Naive thymus-derived CD8-positive, alpha-beta T cell (primary cell): Measurements from ENCODE around the gene UBL5. TPM values are rescaled to one million over a fixed set of nuclear protein-coding genes. Genes with fewer than 3 reads are reported as not detected.

Source experiments
- ATAC-seq, 2 donors: fragments of 150-1000 bp; cut with Tn5 transposase in 1 of 2; sonication (Bioruptor Pico), chemical (Tn5 transposase) in 1 of 2; 1 replicate in 1 of 2; 2 replicates in 1 of 2; pipeline ENCODE4 v1.10.0; 2021; ENCODE audit warnings: mild to moderate bottlenecking in 2 of 2, moderate library complexity in 2 of 2
- POLR2A ChIA-PET: fragments of 350-600 bp; sonication (Branson Sonifier 250); formaldehyde crosslinking; loops from one replicate; lab custom pipeline; 2021; ENCODE audit warnings: antibody characterized with exemption; lab: Charles Lee
- DNase-seq, 10 donors: peaks; one replicate each; pipeline versions ENCODE4 v3.0.0 to v3.0.0-alpha.2; 2020 to 2022
- H3K27ac Mint-ChIP-seq, 10 donors: one replicate each; pipeline ENCODE4 v1.8.0; 2020 to 2022; ENCODE audit warnings: mild to moderate bottlenecking in 10 of 10, mixed read lengths in 10 of 10, moderate library complexity in 4 of 10, inconsistent platforms in 1 of 10
- H3K27me3 Mint-ChIP-seq, 5 donors: one replicate each; pipeline ENCODE4 v1.8.0; 2021 to 2022; ENCODE audit warnings: mixed read lengths in 5 of 5
- H3K36me3 Mint-ChIP-seq, 3 donors: one replicate each; pipeline ENCODE4 v1.8.0; 2020 to 2022; ENCODE audit warnings: mixed read lengths in 3 of 3, mild to moderate bottlenecking in 2 of 3, inconsistent platforms in 1 of 3
- H3K4me1 Mint-ChIP-seq, 4 donors: one replicate each; pipeline ENCODE4 v1.8.0; 2021 to 2022; ENCODE audit warnings: mixed read lengths in 4 of 4
- H3K4me3 Mint-ChIP-seq, 10 donors: one replicate each; pipeline ENCODE4 v1.8.0; 2020 to 2022; ENCODE audit warnings: mild to moderate bottlenecking in 10 of 10, mixed read lengths in 10 of 10, moderate library complexity in 6 of 10, inconsistent platforms in 1 of 10
- H3K9me3 Mint-ChIP-seq, 9 donors: one replicate each; pipeline ENCODE4 v1.8.0; 2020 to 2022; ENCODE audit warnings: mixed read lengths in 9 of 9, mild to moderate bottlenecking in 3 of 9, inconsistent platforms in 1 of 9, moderate library complexity in 1 of 9
- polyA plus RNA-seq, 3 donors: library from polyadenylated mRNA; unstranded; fragments of 300-500 nt; fragmentation: Illumina TruSeq; gene quantifications; one replicate each; pipeline ENCODE4 v1.2.3, GENCODE V29; 2021
- total RNA-seq, 8 experiments: library from RNA in 2 of 8; stranded (reverse) in 2 of 8; gene quantifications; one replicate each; pipeline ENCODE4 v1.2.3 and lab custom pipeline; 2021 to 2026

The UBL5 gene
- total and polyA plus RNA-seq, 5 experiments from 2014 or later, result 222 to 819 (median 694) TPM

- DNase-seq (no peak), ATAC-seq (no peak)
- Mint-ChIP-seq H3K27ac (peak overlapping the region in 1 of 10 donors; percentile 55), H3K27me3 (no peaks in the 10 kb centered on the region), H3K9me3 (no peaks in the 10 kb centered on the region), H3K36me3 (peaks cover 0 to 4% (median 0%) of the 10 kb centered on the region in 3 donors), H3K4me3 (no peak overlapping the region), H3K4me1 (peaks cover 0 to 4% (median under 1%) of the 10 kb centered on the region in 4 donors)
- POLR2A ChIA-PET, result interaction anchor here (0.6 kb wide), 1 partner anchor 17 kb away, joined by 3 read pairs; no protein-coding TSS in a partner anchor
These were observed 47.4 kb downstream of the UBL5 start for GRCh38 chr19:9875031-9875627.

- Mint-ChIP-seq H3K9me3 (no peaks in the 10 kb centered on the region), H3K27me3 (no peaks in the 10 kb centered on the region), H3K27ac (peak overlapping the region in 2 of 10 donors; percentile 14 to 55), H3K36me3 (no peaks in the 10 kb centered on the region), H3K4me3 (no peak overlapping the region), H3K4me1 (peaks cover 0 to 3% (median under 1%) of the 10 kb centered on the region in 4 donors)
- ATAC-seq, result no peak
- POLR2A ChIA-PET, result no interaction called here
- no peak for DNase-seq
These were observed 48.1 kb downstream of the UBL5 start for GRCh38 chr19:9875796-9876195.

GRCh38 chr19:9877780-9878510, 50.2 kb downstream of the UBL5 start:
- Mint-ChIP-seq H3K36me3 (no peaks in the 10 kb centered on the region), H3K4me1 (peaks cover 0 to 1% (median 0%) of the 10 kb centered on the region in 4 donors), H3K9me3 (no peaks in the 10 kb centered on the region), H3K27ac (no peak overlapping the region), H3K4me3 (no peak overlapping the region), H3K27me3 (no peaks in the 10 kb centered on the region)
- DNase-seq (no peak), ATAC-seq (no peak)
- POLR2A ChIA-PET, result interaction anchor here (0.7 kb wide), 1 partner anchor 42 kb away, joined by 3 read pairs; no protein-coding TSS in a partner anchor

- POLR2A ChIA-PET, result no interaction called here
- Mint-ChIP-seq H3K4me3 (no peak overlapping the region), H3K27ac (peak overlapping the region in 1 of 10 donors; percentile 65), H3K4me1 (peaks cover 0 to 1% (median 0%) of the 10 kb centered on the region in 4 donors), H3K9me3 (no peaks in the 10 kb centered on the region), H3K36me3 (no peaks in the 10 kb centered on the region), H3K27me3 (no peaks in the 10 kb centered on the region)
- ATAC-seq, result no peak
- DNase-seq, result no peak
These were observed 50.9 kb downstream of the UBL5 start for GRCh38 chr19:9878511-9879196.

Other genes starting within 250 kb of the UBL5 start
- gene ZNF121, start 243.4 kb upstream of the UBL5 start, total RNA-seq, result 10 to 100 TPM; 63.0 to 66.0 TPM
- 1 to 10 TPM; 1.9 to 3.7 (median 3.5) TPM for gene ZNF121, start 243.4 kb upstream of the UBL5 start, polyA plus RNA-seq
- 10 to 100 TPM; 77.1 to 78.4 TPM for gene ZNF561, start 206.7 kb upstream of the UBL5 start, total RNA-seq
- 10 to 100 TPM; 12.2 to 16.3 (median 14.7) TPM for gene ZNF561, start 206.7 kb upstream of the UBL5 start, polyA plus RNA-seq
- 10 to 100 TPM; 27.0 to 29.5 TPM for gene ZNF562, start 152.8 kb upstream of the UBL5 start, total RNA-seq
- 1 to 10 TPM; 1.6 to 4.8 (median 2.5) TPM for gene ZNF562, start 152.8 kb upstream of the UBL5 start, polyA plus RNA-seq
- gene ZNF846, start 59.2 kb upstream of the UBL5 start, total RNA-seq, result 10 to 100 TPM; 29.5 to 34.0 TPM
- gene ZNF846, start 59.2 kb upstream of the UBL5 start, polyA plus RNA-seq, result 10 to 100 TPM in 1 of 3 donors, 1 to 10 TPM in 2; 6.0 to 10.6 (median 9.5) TPM
- 10 to 100 TPM; 38.0 to 42.1 TPM for gene FBXL12, start 8.8 kb upstream of the UBL5 start, total RNA-seq
- gene FBXL12, start 8.8 kb upstream of the UBL5 start, polyA plus RNA-seq, result 10 to 100 TPM in 1 of 3 donors, 1 to 10 TPM in 2; 8.3 to 15.6 (median 8.5) TPM
- 10 to 100 TPM; 63.3 to 65.6 TPM for gene PIN1, start 7.4 kb downstream of the UBL5 start, total RNA-seq
- gene PIN1, start 7.4 kb downstream of the UBL5 start, polyA plus RNA-seq, result 100 to 1,000 TPM in 1 of 3 donors, 10 to 100 TPM in 2; 85.3 to 126 (median 95.8) TPM
- 10 to 100 TPM; 14.5 to 14.8 TPM for gene OLFM2, start 108.6 kb downstream of the UBL5 start, total RNA-seq
- 10 to 100 TPM in 2 of 3 donors, 1 to 10 TPM in 1; 6.1 to 12.8 (median 11.2) TPM for gene OLFM2, start 108.6 kb downstream of the UBL5 start, polyA plus RNA-seq
- gene COL5A3, start 182.6 kb downstream of the UBL5 start, total RNA-seq, result not detected
- not detected for gene COL5A3, start 182.6 kb downstream of the UBL5 start, polyA plus RNA-seq
- gene RDH8, start 185.6 kb downstream of the UBL5 start, total RNA-seq, result not detected
- gene RDH8, start 185.6 kb downstream of the UBL5 start, polyA plus RNA-seq, result not detected